GM12878 (cell line): Measurements from ENCODE around the gene IP6K3.
A peak's percentile ranks its signal among the peaks of the same experiment; 100 is the strongest.

Experiments
- FOS ChIP-seq: IDR thresholded peaks from 3 replicates; pipeline ENCODE4 v1.6.1; 2011; ENCODE audit warnings: borderline replicate concordance; ENCODE audit not compliant: insufficient read length; ENCODE audit errors: extremely low read depth
- GABPA ChIP-seq: IDR thresholded peaks from 2 replicates; pipeline ENCODE4 v1.6.1; 2014; ENCODE audit warnings: antibody characterized with exemption, low read depth, mild to moderate bottlenecking, inconsistent platforms
- JUND ChIP-seq: IDR thresholded peaks from 2 replicates; pipeline ENCODE4 v1.6.1; 2012; ENCODE audit warnings: low read depth, mild to moderate bottlenecking, low read length, improper control_type of control experiment, moderate library complexity
- SIX5 ChIP-seq: IDR thresholded peaks from 2 replicates; pipeline ENCODE4 v1.6.1; 2011; ENCODE audit warnings: mild to moderate bottlenecking, low read depth, low read length, moderate library complexity; ENCODE audit not compliant: severe bottlenecking
- USF2 ChIP-seq: IDR thresholded peaks from 2 replicates; pipeline ENCODE4 v1.6.1; 2011; ENCODE audit warnings: low read depth, low read length, improper control_type of control experiment, borderline replicate concordance
- TF ChIP-seq, protein P1 (sequence below), 3 experiments: IDR thresholded peaks in 2 of 3; conservative IDR thresholded peaks in 1 of 3; 2 replicates each; pipeline ENCODE4 v1.5.1; 2011; ENCODE audit warnings: low read depth in 3 of 3, low read length in 3 of 3, mild to moderate bottlenecking in 3 of 3, control low read depth in 2 of 3, moderate library complexity in 2 of 3, inconsistent platforms in 1 of 3, mixed read lengths in 1 of 3; ENCODE audit not compliant: control insufficient read depth in 2 of 3, insufficient read depth in 1 of 3; ENCODE audit errors: extremely low read depth in 1 of 3

- TF ChIP-seq JUND (no peak), FOS (no peak), USF2 (no peak), GABPA (no peak), SIX5 (no peak)
- TF ChIP-seq, protein P1, sequence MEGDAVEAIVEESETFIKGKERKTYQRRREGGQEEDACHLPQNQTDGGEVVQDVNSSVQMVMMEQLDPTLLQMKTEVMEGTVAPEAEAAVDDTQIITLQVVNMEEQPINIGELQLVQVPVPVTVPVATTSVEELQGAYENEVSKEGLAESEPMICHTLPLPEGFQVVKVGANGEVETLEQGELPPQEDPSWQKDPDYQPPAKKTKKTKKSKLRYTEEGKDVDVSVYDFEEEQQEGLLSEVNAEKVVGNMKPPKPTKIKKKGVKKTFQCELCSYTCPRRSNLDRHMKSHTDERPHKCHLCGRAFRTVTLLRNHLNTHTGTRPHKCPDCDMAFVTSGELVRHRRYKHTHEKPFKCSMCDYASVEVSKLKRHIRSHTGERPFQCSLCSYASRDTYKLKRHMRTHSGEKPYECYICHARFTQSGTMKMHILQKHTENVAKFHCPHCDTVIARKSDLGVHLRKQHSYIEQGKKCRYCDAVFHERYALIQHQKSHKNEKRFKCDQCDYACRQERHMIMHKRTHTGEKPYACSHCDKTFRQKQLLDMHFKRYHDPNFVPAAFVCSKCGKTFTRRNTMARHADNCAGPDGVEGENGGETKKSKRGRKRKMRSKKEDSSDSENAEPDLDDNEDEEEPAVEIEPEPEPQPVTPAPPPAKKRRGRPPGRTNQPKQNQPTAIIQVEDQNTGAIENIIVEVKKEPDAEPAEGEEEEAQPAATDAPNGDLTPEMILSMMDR (IDR thresholded peaks at IDR 0.05 in 2 of 3, conservative IDR thresholded peaks at IDR 0.05 in 1 of 3; ENCODE audit: control insufficient read depth in 2 of 3, extremely low read depth in 1 of 3, insufficient read depth in 1 of 3, low read depth in 3 of 3, low read length in 3 of 3), result peak; percentile 90 to 97 (median 91)
These were observed 2.5 kb downstream of the IP6K3 start for GRCh38 chr6:33744001-33744848.
